ENCODE measurements around the gene SLC39A7. TPM values are rescaled to one million over a fixed set of nuclear protein-coding genes. Genes with fewer than 3 reads are reported as not detected.

Gene SLC39A7
- total and polyA plus RNA-seq, 2 donors (not counting 3 experiments of a cell fraction or from before 2014, with no cell fraction given): 99.8 to 129 TPM

DNA sequence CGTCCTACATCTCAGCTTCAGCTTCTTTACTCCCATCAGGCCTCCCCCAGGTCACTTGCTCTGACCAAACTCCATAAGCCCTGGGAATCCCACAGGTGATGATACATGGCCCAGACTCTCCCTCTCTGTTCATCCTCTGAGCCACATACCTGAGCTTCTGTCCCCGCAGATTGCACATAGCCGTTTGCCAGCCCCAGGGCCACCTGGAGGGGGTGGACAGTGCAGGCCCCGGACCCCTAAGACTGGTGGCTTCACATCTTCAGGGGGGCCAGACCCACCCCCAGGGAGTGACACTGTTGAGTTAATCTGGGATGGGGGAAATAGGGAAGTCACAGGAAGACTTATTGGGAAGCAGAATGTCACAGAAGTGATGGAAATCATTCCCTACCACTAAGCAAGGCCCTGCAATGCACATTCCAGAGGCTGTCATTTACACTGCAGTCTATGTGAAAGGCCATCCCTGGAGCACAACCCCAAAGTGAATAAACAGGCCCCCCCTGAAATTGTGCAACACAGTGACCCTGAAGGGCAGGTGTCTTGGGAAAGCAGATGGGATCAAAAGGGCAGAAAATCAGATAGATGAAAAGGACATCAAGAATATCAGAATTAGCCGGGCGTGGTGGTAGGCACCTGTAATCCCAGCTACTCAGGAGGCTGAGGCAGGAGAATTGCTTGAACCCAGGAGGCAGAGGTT lies 2.4 kb upstream of the SLC39A7 start:
- BruUV-seq (replicated peaks): no TSS peak
- Histone ChIP-seq H3K27ac (ENCODE audit: insufficient read depth, low read depth, low read length) (no peak overlapping the region), H2AFZ (ENCODE audit: low read depth, low read length) (no peak overlapping the region), H3K4me2 (ENCODE audit: insufficient read depth, low read length) (no peak overlapping the region), H3K9me1 (replicated peaks; ENCODE audit: control insufficient read depth, extremely low read depth, insufficient read depth, low read length) (no peaks in the 10 kb centered on the region), H3K4me1 (ENCODE audit: control insufficient read depth, extremely low read depth, insufficient read depth, low read length) (peaks cover 18% of the 10 kb centered on the region), H3K79me2 (ENCODE audit: control insufficient read depth, insufficient read depth, low read length) (peaks cover 38% of the 10 kb centered on the region), H3K9me3 (replicated peaks; ENCODE audit: control insufficient read depth, insufficient read depth, low read length) (no peaks in the 10 kb centered on the region), H3K9ac (replicated peaks; ENCODE audit: extremely low read depth, insufficient read depth, low read length) (no peak overlapping the region), H4K20me1 (replicated peaks; ENCODE audit: control insufficient read depth, extremely low read depth, insufficient read depth, low read length) (no peaks in the 10 kb centered on the region), H3K4me3 (replicated peaks in 1 of 3; ENCODE audit: insufficient read depth in 1 of 3, low read depth in 1 of 3, low read length in 3 of 3) (no peak overlapping the region), H3K36me3 (ENCODE audit: control insufficient read depth in 2 of 2, extremely low read depth in 1 of 2, insufficient read depth in 2 of 2, low read length in 2 of 2) (peaks cover 12 to 38% of the 10 kb centered on the region in 2 experiments), H3K27me3 (ENCODE audit: control insufficient read depth in 2 of 2, insufficient read depth in 2 of 2, low read length in 2 of 2) (no peaks in the 10 kb centered on the region)
- intact Hi-C loops (cut with micrococcal nuclease): no loop called here
- ChIA-PET CTCF (interaction anchor here (0.6 to 2.3 kb wide), 17 partner anchors 9 to 214 kb away, joined by 3 to 26 read pairs (median 4); partner anchors contain the start of gene RING1), POLR2A (no interaction called here)
- DNase-seq (ENCODE audit: low read depth, low spot score): no peak
- no peak for FAIRE-seq
- no peak for TF ChIP-seq FOS (IDR thresholded peaks at IDR 0.05; ENCODE audit: borderline replicate concordance, insufficient read depth, low read length)
- TF ChIP-seq JUN (IDR thresholded peaks at IDR 0.05; ENCODE audit: borderline replicate concordance, insufficient read depth, insufficient read length, low read depth): no peak
- no peak for TF ChIP-seq MYC (IDR thresholded peaks at IDR 0.05; ENCODE audit: low read depth, low read length)
- TF ChIP-seq POLR2AphosphoS5 (IDR thresholded peaks at IDR 0.05; ENCODE audit: insufficient read depth, low read depth, low read length): no peak
- dilution Hi-C loops (cut with MboI; ENCODE audit: extremely low pct_ligation_motif_present, low sequenced_read_pairs): no loop called here

DNA sequence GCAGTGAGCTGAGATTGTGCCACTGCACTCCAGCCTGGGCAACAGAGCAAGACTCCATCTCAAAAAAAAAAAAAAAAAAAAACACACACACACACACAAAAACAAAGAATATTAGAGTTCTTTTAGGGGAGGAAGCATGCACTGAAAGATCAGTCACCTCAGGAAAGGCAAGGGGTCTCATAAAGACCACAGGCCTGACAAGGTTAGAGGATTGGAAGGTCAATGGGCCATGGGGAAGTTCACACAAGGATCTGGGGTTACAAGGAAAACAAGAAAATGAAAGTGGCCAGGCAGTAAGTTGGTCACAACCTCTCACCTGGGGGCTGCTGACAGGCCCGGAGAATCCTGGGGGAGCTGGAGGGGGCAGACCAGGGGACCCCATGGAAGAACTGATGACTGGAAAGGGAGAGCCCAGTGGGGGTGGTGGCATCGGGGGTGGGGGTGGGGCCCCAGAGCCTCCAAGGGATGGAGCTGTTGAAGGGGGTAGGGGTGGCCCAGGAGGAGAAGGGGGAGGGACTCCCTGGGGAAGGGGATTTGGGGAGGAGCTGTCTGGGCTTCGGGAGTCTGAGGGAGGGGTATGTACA lies 1.7 kb upstream of the SLC39A7 start:
- Histone ChIP-seq H3K36me3 (ENCODE audit: control insufficient read depth in 2 of 2, extremely low read depth in 1 of 2, insufficient read depth in 2 of 2, low read length in 2 of 2) (peaks cover 12 to 42% of the 10 kb centered on the region in 2 experiments), H3K27me3 (ENCODE audit: control insufficient read depth in 2 of 2, insufficient read depth in 2 of 2, low read length in 2 of 2) (no peaks in the 10 kb centered on the region), H3K79me2 (ENCODE audit: control insufficient read depth, insufficient read depth, low read length) (peaks cover 40% of the 10 kb centered on the region), H3K4me3 (replicated peaks in 1 of 3; ENCODE audit: insufficient read depth in 1 of 3, low read depth in 1 of 3, low read length in 3 of 3) (peak overlapping the region in 2 of 3 experiments; percentile 75 to 89), H3K4me1 (ENCODE audit: control insufficient read depth, extremely low read depth, insufficient read depth, low read length) (peaks cover 20% of the 10 kb centered on the region), H4K20me1 (replicated peaks; ENCODE audit: control insufficient read depth, extremely low read depth, insufficient read depth, low read length) (no peaks in the 10 kb centered on the region), H3K9me3 (replicated peaks; ENCODE audit: control insufficient read depth, insufficient read depth, low read length) (no peaks in the 10 kb centered on the region), H3K9ac (replicated peaks; ENCODE audit: extremely low read depth, insufficient read depth, low read length) (no peak overlapping the region), H3K27ac (ENCODE audit: insufficient read depth, low read depth, low read length) (no peak overlapping the region), H3K4me2 (ENCODE audit: insufficient read depth, low read length) (peak overlapping the region; percentile 93), H2AFZ (ENCODE audit: low read depth, low read length) (no peak overlapping the region), H3K9me1 (replicated peaks; ENCODE audit: control insufficient read depth, extremely low read depth, insufficient read depth, low read length) (no peaks in the 10 kb centered on the region)
- ChIA-PET POLR2A (no interaction called here), CTCF (interaction anchor here (1.3 to 1.9 kb wide), 4 partner anchors 23 to 214 kb away, joined by 3 to 10 read pairs (median 5); no protein-coding TSS in a partner anchor)
- BruUV-seq (replicated peaks): no TSS peak
- no peak for FAIRE-seq
- TF ChIP-seq GATA2 (IDR thresholded peaks at IDR 0.05; ENCODE audit: insufficient read depth, insufficient read length, low read depth, low read length) (no peak), EZH2 (IDR thresholded peaks at IDR 0.05; ENCODE audit: borderline replicate concordance, low read depth, low read length, severe bottlenecking) (no peak), POLR2AphosphoS5 (IDR thresholded peaks at IDR 0.05; ENCODE audit: insufficient read depth, low read depth, low read length) (no peak), POLR2A (IDR thresholded peaks at IDR 0.05; ENCODE audit: low read depth, low read length) (no peak), MYC (IDR thresholded peaks at IDR 0.05; ENCODE audit: low read depth, low read length) (no peak)
- TF ChIP-seq, protein P1, sequence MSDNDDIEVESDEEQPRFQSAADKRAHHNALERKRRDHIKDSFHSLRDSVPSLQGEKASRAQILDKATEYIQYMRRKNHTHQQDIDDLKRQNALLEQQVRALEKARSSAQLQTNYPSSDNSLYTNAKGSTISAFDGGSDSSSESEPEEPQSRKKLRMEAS (IDR thresholded peaks at IDR 0.05; ENCODE audit: insufficient read depth, insufficient read length): no peak
- TF ChIP-seq, protein P2, sequence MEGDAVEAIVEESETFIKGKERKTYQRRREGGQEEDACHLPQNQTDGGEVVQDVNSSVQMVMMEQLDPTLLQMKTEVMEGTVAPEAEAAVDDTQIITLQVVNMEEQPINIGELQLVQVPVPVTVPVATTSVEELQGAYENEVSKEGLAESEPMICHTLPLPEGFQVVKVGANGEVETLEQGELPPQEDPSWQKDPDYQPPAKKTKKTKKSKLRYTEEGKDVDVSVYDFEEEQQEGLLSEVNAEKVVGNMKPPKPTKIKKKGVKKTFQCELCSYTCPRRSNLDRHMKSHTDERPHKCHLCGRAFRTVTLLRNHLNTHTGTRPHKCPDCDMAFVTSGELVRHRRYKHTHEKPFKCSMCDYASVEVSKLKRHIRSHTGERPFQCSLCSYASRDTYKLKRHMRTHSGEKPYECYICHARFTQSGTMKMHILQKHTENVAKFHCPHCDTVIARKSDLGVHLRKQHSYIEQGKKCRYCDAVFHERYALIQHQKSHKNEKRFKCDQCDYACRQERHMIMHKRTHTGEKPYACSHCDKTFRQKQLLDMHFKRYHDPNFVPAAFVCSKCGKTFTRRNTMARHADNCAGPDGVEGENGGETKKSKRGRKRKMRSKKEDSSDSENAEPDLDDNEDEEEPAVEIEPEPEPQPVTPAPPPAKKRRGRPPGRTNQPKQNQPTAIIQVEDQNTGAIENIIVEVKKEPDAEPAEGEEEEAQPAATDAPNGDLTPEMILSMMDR (IDR thresholded peaks at IDR 0.05; ENCODE audit: extremely low read depth in 1 of 2, insufficient read depth in 1 of 2, low read depth in 1 of 2, low read length in 2 of 2): no peak
- dilution Hi-C loops (cut with MboI; ENCODE audit: extremely low pct_ligation_motif_present, low sequenced_read_pairs): no loop called here
- no peak for DNase-seq (ENCODE audit: low read depth, low spot score)
- intact Hi-C loops (cut with micrococcal nuclease): no loop called here

Measured in endothelial cell of umbilical vein (primary cell).